SK-N-SH (cell line): ENCODE results near the gene UCHL1. TPM values are rescaled to one million over a fixed set of nuclear protein-coding genes. Genes with fewer than 3 reads are reported as not detected.

Experiments
- CTCF ChIA-PET: fragments of 300-600, 350-600 bp; formaldehyde crosslinking; extraction: SDS; loops from one replicate; lab custom pipeline; 2021; lab: Yijun Ruan, JAX
- POLR2A ChIA-PET: fragments of 350-600 bp; sonication (Branson Sonifier 250); formaldehyde crosslinking; extraction: SDS; loops from one replicate; lab custom pipeline; 2020; ENCODE audit warnings: antibody characterized with exemption, inconsistent platforms; lab: Yijun Ruan, JAX
- DNase-seq: peaks from one replicate; pipeline ENCODE4 v3.0.0; 2012
- H2AFZ ChIP-seq: fragments of 200-600 bp; sonication (generic); 2 replicates; pipeline ENCODE4 v1.8.1; 2016; ENCODE audit warnings: antibody characterized with exemption, mild to moderate bottlenecking, low read depth
- H3F3A ChIP-seq: fragments of 200-600 bp; sonication (generic); replicated peaks from 2 replicates; pipeline ENCODE3; 2016; ENCODE audit warnings: antibody characterized with exemption, mild to moderate bottlenecking; ENCODE audit not compliant: insufficient read depth
- H3K27ac ChIP-seq, 2 experiments: fragments of 200-500 bp in 1 of 2; fragments of 200-600 bp in 1 of 2; sonication (Bioruptor generic) in 1 of 2; sonication (generic), shearing (Covaris generic) in 1 of 2; 2 replicates each; pipeline versions ENCODE4 v1.5.1 to v1.6.1; 2014 to 2016; ENCODE audit warnings: low read depth in 2 of 2, inconsistent platforms in 1 of 2, low read length in 1 of 2, mild to moderate bottlenecking in 1 of 2, mixed read lengths in 1 of 2
- H3K27me3 ChIP-seq: fragments of 200-600 bp; sonication (generic), shearing (Covaris generic); 2 replicates; pipeline ENCODE4 v1.6.1; 2016; ENCODE audit warnings: mixed run types; ENCODE audit not compliant: insufficient read depth
- H3K36me3 ChIP-seq, 2 experiments: fragments of 200-500 bp in 1 of 2; fragments of 200-600 bp in 1 of 2; sonication (Bioruptor generic) in 1 of 2; sonication (generic) in 1 of 2; replicated peaks in 1 of 2; 2 replicates each; pipeline versions ENCODE3 to v1.5.1; 2014 to 2016; ENCODE audit warnings: low read length in 1 of 2, mild to moderate bottlenecking in 1 of 2; ENCODE audit not compliant: insufficient read depth in 2 of 2, control insufficient read depth in 1 of 2
- H3K4me1 ChIP-seq, 2 experiments: fragments of 200-500 bp in 1 of 2; fragments of 200-600 bp in 1 of 2; sonication (Bioruptor generic) in 1 of 2; sonication (generic), shearing (Covaris generic) in 1 of 2; 2 replicates each; pipeline versions ENCODE4 v1.5.1 to v1.6.1; 2014 to 2016; ENCODE audit warnings: low read depth in 1 of 2, low read length in 1 of 2, mixed run types in 1 of 2; ENCODE audit not compliant: insufficient read depth in 2 of 2, control insufficient read depth in 1 of 2
- H3K4me2 ChIP-seq: fragments of 200-600 bp; sonication (generic), shearing (Covaris generic); 2 replicates; pipeline ENCODE4 v1.6.1; 2017; ENCODE audit warnings: mixed run types
- H3K4me3 ChIP-seq, 2 experiments: fragments of 200-500 bp in 1 of 2; fragments of 200-600 bp in 1 of 2; sonication (Bioruptor generic) in 1 of 2; sonication (generic), shearing (Covaris generic) in 1 of 2; 2 replicates each; pipeline versions ENCODE4 v1.5.1 to v1.8.1; 2014 to 2016; ENCODE audit warnings: low read depth in 2 of 2, inconsistent platforms in 1 of 2, low read length in 1 of 2, mild to moderate bottlenecking in 1 of 2, mixed read lengths in 1 of 2, moderate library complexity in 1 of 2
- H3K79me2 ChIP-seq: fragments of 200-600 bp; sonication (generic); 2 replicates; pipeline ENCODE4 v1.8.1; 2017; ENCODE audit warnings: mild to moderate bottlenecking; ENCODE audit not compliant: insufficient read depth
- H3K9ac ChIP-seq: fragments of 200-600 bp; sonication (generic); 2 replicates; pipeline ENCODE4 v1.6.1; 2017; ENCODE audit warnings: mixed run types
- H3K9me2 ChIP-seq: fragments of 200-600 bp; sonication (generic); 2 replicates; pipeline ENCODE4 v1.6.1; 2017; ENCODE audit warnings: mixed run types
- H3K9me3 ChIP-seq: fragments of 200-600 bp; sonication (generic); 2 replicates; pipeline ENCODE4 v1.6.1; 2017; ENCODE audit warnings: mixed run types, mild to moderate bottlenecking, moderate library complexity
- H4K20me1 ChIP-seq: fragments of 200-600 bp; sonication (generic); 2 replicates; pipeline ENCODE4 v1.6.1; 2017; ENCODE audit warnings: mild to moderate bottlenecking, mixed run types; ENCODE audit not compliant: insufficient read depth
- CHD2 ChIP-seq: fragments of 150-350 bp; IDR thresholded peaks from 2 replicates; pipeline ENCODE4 v1.6.1; 2018; ENCODE audit warnings: low read length; ENCODE audit not compliant: partially characterized antibody
- EP300 ChIP-seq, 2 experiments: IDR thresholded peaks; 2 replicates each; pipeline versions ENCODE4 v1.4.0 to v1.6.1; 2012; ENCODE audit warnings: borderline replicate concordance in 1 of 2, low read depth in 1 of 2, low read length in 1 of 2
- EZH2phosphoT487 ChIP-seq: fragments of 200-600 bp; sonication (generic); IDR thresholded peaks from 2 replicates; pipeline ENCODE4 v1.6.1; 2017; ENCODE audit warnings: low read depth, mixed run types, mild to moderate bottlenecking, antibody characterized with exemption, moderate library complexity, borderline replicate concordance
- GABPA ChIP-seq: IDR thresholded peaks from 2 replicates; pipeline ENCODE4 v1.4.0; 2012; ENCODE audit warnings: low read depth, mild to moderate bottlenecking
- MEF2A ChIP-seq: IDR thresholded peaks from 2 replicates; pipeline ENCODE4 v1.4.0; 2012; ENCODE audit warnings: low read depth, borderline replicate concordance
- PBX3 ChIP-seq: IDR thresholded peaks from 2 replicates; pipeline ENCODE4; 2012
- RXRA ChIP-seq: IDR thresholded peaks from 2 replicates; pipeline ENCODE4 v1.4.0; 2012; ENCODE audit warnings: low read depth, mild to moderate bottlenecking, borderline replicate concordance
- SIN3A ChIP-seq: IDR thresholded peaks from 2 replicates; pipeline ENCODE4 v1.6.1; 2012; ENCODE audit warnings: low read depth, mild to moderate bottlenecking, low read length, moderate library complexity, borderline replicate concordance
- USF1 ChIP-seq: IDR thresholded peaks from 2 replicates; pipeline ENCODE4 v1.4.0; 2012; ENCODE audit warnings: low read depth, borderline replicate concordance
- USF2 ChIP-seq: fragments of 150-350 bp; IDR thresholded peaks from 2 replicates; pipeline ENCODE4 v1.6.1; 2017; ENCODE audit warnings: antibody characterized with exemption, low read length, low read depth, borderline replicate concordance
- ZBTB33 ChIP-seq: IDR thresholded peaks from 2 replicates; pipeline ENCODE4 v1.4.0; 2012; ENCODE audit warnings: low read depth, borderline replicate concordance
- WGBS: methylation state at CpG from one replicate; pipeline ENCODE4 v1.1.6; 2017; ENCODE audit warnings: low lambda C conversion rate; 5-methylcytosine and 5-hydroxymethylcytosine counted together
- polyA plus RNA-seq, 3 experiments: library from polyadenylated mRNA; depleted of rRNA; stranded (reverse); fragments of >200 nt; gene quantifications; 2 replicates each; pipeline ENCODE4 v1.2.3, GENCODE V29; 2012

The UCHL1 gene
- polyA plus RNA-seq, 1 of the 3 experiments (the other 2 are of a cell fraction), result 1,518 TPM

GRCh38 chr4:41267997-41268396 lies 11.3 kb downstream of the UCHL1 start:
- Histone ChIP-seq H3K4me1 (no peaks in the 10 kb centered on the region), H3K4me2 (no peak overlapping the region), H2AFZ (no peak overlapping the region), H3K79me2 (no peaks in the 10 kb centered on the region), H3K4me3 (no peak overlapping the region), H3K9ac (no peak overlapping the region), H3K36me3 (peaks cover 60 to 61% of the 10 kb centered on the region in 2 experiments), H3K9me3 (no peaks in the 10 kb centered on the region)
- WGBS, result 98% methylated on average over 7 of the region's 7 CpGs
- CTCF ChIA-PET, result interaction anchor here (0.8 to 2.1 kb wide), 2 partner anchors 9 to 393 kb away, joined by 3 to 9 read pairs; no protein-coding TSS in a partner anchor
- POLR2A ChIA-PET, result interaction anchor here (4.2 kb wide), 1 partner anchor 10 kb away, joined by 32 read pairs; the partner anchor contains the start of gene UCHL1
- TF ChIP-seq USF1 (no peak), RXRA (no peak), PBX3 (no peak), EZH2phosphoT487 (no peak), GABPA (no peak), MEF2A (no peak), USF2 (no peak), CHD2 (no peak), EP300 (IDR thresholded peaks at IDR 0.05; ENCODE audit: borderline replicate concordance in 1 of 2, low read depth in 1 of 2, low read length in 1 of 2) (no peak), SIN3A (no peak), ZBTB33 (no peak)
- TF ChIP-seq, all 33 proteins: peak for 0
- DNase-seq, result no peak
- H3K27ac ChIP-seq, result peak overlapping the region in 1 of 2 experiments; percentile 5; a peak in 1 of 4 replicates
- no peaks in the 10 kb centered on the region for H4K20me1 ChIP-seq
- no peaks in the 10 kb centered on the region for H3K27me3 ChIP-seq
- H3F3A ChIP-seq, result peaks cover 36% of the 10 kb centered on the region
- no peaks in the 10 kb centered on the region for H3K9me2 ChIP-seq
